GM12878 (cell line): ENCODE measurements around the gene STAB2. TPM values are rescaled to one million over a fixed set of nuclear protein-coding genes. Genes with fewer than 3 reads are reported as not detected.

ENCODE experiments used
- ATAC-seq: fragments of 200-7000 bp; cut with Tn5 transposase; 3 replicates; pipeline ENCODE4 v1.9.1; 2020; ENCODE audit warnings: mild to moderate bottlenecking, moderate library complexity
- BruUV-seq: library from RNA; stranded (reverse); fragments of 400-500 nt; replicated peaks from 2 replicates; lab custom pipeline; 2021; lab: Mats Ljungman, UMichigan
- CTCF ChIA-PET: fragments of 300-600 bp; sonication (Branson Sonifier 250); formaldehyde crosslinking; extraction: SDS; loops from one replicate; lab custom pipeline; 2021; ENCODE audit warnings: inconsistent platforms; lab: Yijun Ruan, JAX
- POLR2A ChIA-PET: fragments of 350-600 bp; formaldehyde crosslinking; extraction: SDS; loops from one replicate; lab custom pipeline; 2021; ENCODE audit warnings: inconsistent platforms; lab: Charles Lee
- RAD21 ChIA-PET: fragments of 300-600 bp; sonication (Branson Sonifier 250); formaldehyde crosslinking; loops from one replicate; lab custom pipeline; 2023; ENCODE audit warnings: antibody characterized with exemption; ENCODE audit not compliant: unreplicated experiment; lab: Charles Lee
- SMC1A ChIA-PET: fragments of 300-600 bp; sonication (Branson Sonifier 250); formaldehyde crosslinking; loops from one replicate; lab custom pipeline; 2023; ENCODE audit not compliant: unreplicated experiment, uncharacterized antibody; lab: Charles Lee
- DNase-seq: peaks from one replicate; pipeline ENCODE4 v3.0.0-alpha.2; 2011; ENCODE audit warnings: low read depth, low spot score
- FAIRE-seq: peaks from 3 replicates; lab custom pipeline; 2011; peaks lifted over from hg19 to GRCh38; lab: Jason Lieb, UNC
- H2AFZ ChIP-seq: 2 replicates; pipeline ENCODE4 v1.6.0; 2011; ENCODE audit warnings: low read depth, low read length, control low read depth; ENCODE audit not compliant: control insufficient read depth
- H3K27ac ChIP-seq: 2 replicates; pipeline ENCODE4 v1.5.1; 2011; ENCODE audit warnings: control low read depth; ENCODE audit not compliant: control insufficient read depth, insufficient read depth
- H3K27me3 ChIP-seq, 2 experiments: replicated peaks in 1 of 2; 2 replicates each; pipeline versions ENCODE4 v1.6.0 to v1.6.1; 2011; ENCODE audit warnings: low read length in 1 of 2; ENCODE audit not compliant: control insufficient read depth in 2 of 2, insufficient read depth in 2 of 2
- H3K36me3 ChIP-seq, 2 experiments: 2 replicates each; pipeline ENCODE4 v1.5.1; 2011; ENCODE audit warnings: low read length in 1 of 2; ENCODE audit not compliant: control insufficient read depth in 2 of 2, insufficient read depth in 2 of 2
- H3K4me1 ChIP-seq: 2 replicates; pipeline ENCODE4 v1.6.1; 2011; ENCODE audit warnings: mild to moderate bottlenecking, low read length, moderate library complexity, mixed read lengths; ENCODE audit not compliant: control insufficient read depth, insufficient read depth
- H3K4me2 ChIP-seq: 2 replicates; pipeline ENCODE4 v1.6.0; 2011; ENCODE audit warnings: control low read depth; ENCODE audit not compliant: control insufficient read depth, insufficient read depth
- H3K4me3 ChIP-seq: fragments of 200-600 bp; sonication (generic); 2 replicates; pipeline ENCODE4 v1.5.1; 2016
- H3K79me2 ChIP-seq: 2 replicates; pipeline ENCODE4 v1.6.0; 2011; ENCODE audit warnings: low read length; ENCODE audit not compliant: control insufficient read depth, insufficient read depth
- H3K9ac ChIP-seq: 2 replicates; pipeline ENCODE4 v1.8.0; 2011; ENCODE audit warnings: low read length, control low read depth, mixed read lengths; ENCODE audit not compliant: control insufficient read depth, insufficient read depth
- H3K9me3 ChIP-seq: replicated peaks from 3 replicates; pipeline ENCODE4 v1.5.1; 2011; ENCODE audit warnings: mild to moderate bottlenecking, low read length; ENCODE audit not compliant: control insufficient read depth, insufficient read depth
- H4K20me1 ChIP-seq: 2 replicates; pipeline ENCODE4 v1.6.0; 2011; ENCODE audit not compliant: control insufficient read depth, insufficient read depth
- CHD4 ChIP-seq: fragments of 200-600 bp; sonication (generic); IDR thresholded peaks from 2 replicates; pipeline ENCODE4 v1.6.1; 2016; ENCODE audit warnings: mild to moderate bottlenecking
- FOXK2 ChIP-seq: fragments of 450-650 bp; IDR thresholded peaks from 2 replicates; pipeline ENCODE4 v1.6.1; 2017; ENCODE audit warnings: mild to moderate bottlenecking, moderate library complexity
- MEF2B ChIP-seq: fragments of 450-650 bp; IDR thresholded peaks from 2 replicates; pipeline ENCODE4 v1.6.1; 2018; ENCODE audit warnings: mild to moderate bottlenecking, moderate library complexity; ENCODE audit not compliant: partially characterized antibody, poor library complexity, severe bottlenecking
- PML ChIP-seq: IDR thresholded peaks from 2 replicates; pipeline ENCODE4 v1.6.1; 2012; ENCODE audit warnings: low read length, inconsistent platforms
- RCOR1 ChIP-seq: conservative IDR thresholded peaks from 2 replicates; pipeline ENCODE4 v1.6.1; 2012; ENCODE audit warnings: low read depth, low read length, improper control_type of control experiment
- SIN3A ChIP-seq: IDR thresholded peaks from 2 replicates; pipeline ENCODE4 v1.6.1; 2012; ENCODE audit warnings: low read depth, low read length, improper control_type of control experiment
- TCF3 ChIP-seq: IDR thresholded peaks from 2 replicates; pipeline ENCODE4 v1.6.1; 2012; ENCODE audit warnings: low read depth, mild to moderate bottlenecking, low read length, borderline replicate concordance; ENCODE audit not compliant: insufficient read depth
- WGBS: methylation state at CpG from one replicate; pipeline ENCODE4 v1.1.6; 2016; ENCODE audit warnings: low lambda C conversion rate; ENCODE audit not compliant: insufficient replicate concordance, insufficient coverage; ENCODE audit errors: missing lambda C conversion rate; 5-methylcytosine and 5-hydroxymethylcytosine counted together
- in situ Hi-C: fragments of 300-500 bp; cut with MboI; formaldehyde crosslinking; loops from 9 replicates; pipeline ENCODE4 v1.14.3; 2018; ENCODE audit warnings: mixed read lengths
- intact Hi-C: fragments of 100-400 bp; cut with micrococcal nuclease; formaldehyde crosslinking; loops from one replicate; pipeline ENCODE4 v1.14.2; 2022; ENCODE audit not compliant: unreplicated experiment
- polyA plus RNA-seq, 11 experiments: library from polyadenylated mRNA; depleted of rRNA in 4 of 11; unstranded in 6 of 11; stranded (reverse) in 5 of 11; fragments of >200 nt; fragmentation: Nextera tagmentation in 4 of 11; fragmentation: Illumina TruSeq in 1 of 11; extraction: Ambion mirVana in 4 of 11; extraction: Trizol in 1 of 11; gene quantifications; 1 replicate in 1 of 11; 2 replicates in 10 of 11; pipeline versions ENCODE4 v1.2.1 to v1.2.3, GENCODE V29; 2011 to 2016; ENCODE audit warnings: inconsistent platforms in 2 of 11, missing spikeins in 2 of 11, low read depth in 1 of 11
- total RNA-seq, 4 experiments: library from RNA; depleted of rRNA in 3 of 4; stranded (reverse); fragments of >200 nt in 3 of 4; fragmentation: Illumina TruSeq in 1 of 4; extraction: Trizol in 1 of 4; gene quantifications; 2 replicates each; pipeline versions ENCODE4 v1.2.1 to v1.2.3, GENCODE V29; 2013 to 2021

Gene STAB2
- total and polyA plus RNA-seq, 10 of the 15 experiments (the other 5 are each of a cell fraction or from before 2014, with no cell fraction given), result 0.37 TPM; not detected in 9

- FAIRE-seq, result no peak
- no peaks in the 10 kb centered on the region for H3K36me3 ChIP-seq
- no TSS peak for BruUV-seq
- H3K9me3 ChIP-seq, result peaks cover 4% of the 10 kb centered on the region; the same call in 2 of the 3 replicates
- H2AFZ ChIP-seq, result no peak overlapping the region
- H3K4me2 ChIP-seq, result no peak overlapping the region
- no peaks in the 10 kb centered on the region for H4K20me1 ChIP-seq
- TF ChIP-seq TCF3 (no peak), PML (no peak), MEF2B (no peak)
- TF ChIP-seq, all 136 proteins: peak for 0
- POLR2A ChIA-PET, result no interaction called here
- CTCF ChIA-PET, result interaction anchor here (1.8 to 5.8 kb wide), 2 partner anchors 62 to 752 kb away, joined by 7 to 84 read pairs; no protein-coding TSS in a partner anchor
- 83% methylated on average over 4 of the region's 4 CpGs for WGBS
- Histone ChIP-seq H3K4me1 (no peaks in the 10 kb centered on the region), H3K9ac (no peak overlapping the region), H3K27me3 (no peaks in the 10 kb centered on the region; a peak in 1 of 4 replicates), H3K27ac (no peak overlapping the region), H3K79me2 (no peaks in the 10 kb centered on the region), H3K4me3 (no peak overlapping the region)
- DNase-seq (no peak), ATAC-seq (no peak)
- intact Hi-C loops, result no loop called here
- RAD21 ChIA-PET, result interaction anchor here (1.0 kb wide), 1 partner anchor 61 kb away, joined by 3 read pairs; no protein-coding TSS in a partner anchor
- SMC1A ChIA-PET, result interaction anchor here (1.9 kb wide), 1 partner anchor 86 kb away, joined by 6 read pairs; no protein-coding TSS in a partner anchor
- in situ Hi-C loops, result no loop called here
These were observed 48.3 kb downstream of the STAB2 start for GRCh38 chr12:103635419-103635818.

- Histone ChIP-seq H3K27ac (no peak overlapping the region), H3K4me3 (no peak overlapping the region), H3K9me3 (peaks cover 4% of the 10 kb centered on the region; the same call in 2 of the 3 replicates), H3K9ac (no peak overlapping the region), H3K4me2 (no peak overlapping the region), H3K79me2 (no peaks in the 10 kb centered on the region), H2AFZ (no peak overlapping the region), H4K20me1 (no peaks in the 10 kb centered on the region), H3K4me1 (peaks cover 4% of the 10 kb centered on the region; the same call in 1 of the 2 replicates), H3K36me3 (no peaks in the 10 kb centered on the region), H3K27me3 (no peaks in the 10 kb centered on the region; a peak in 1 of 4 replicates)
- no peak for DNase-seq
- TF ChIP-seq FOXK2 (no peak), RCOR1 (no peak), CHD4 (no peak), SIN3A (no peak)
- no peak for FAIRE-seq
- intact Hi-C loops (no loop called here), in situ Hi-C loops (no loop called here)
- 89% methylated on average over 7 of the region's 7 CpGs for WGBS
- ATAC-seq, result no peak
- no TSS peak for BruUV-seq
- ChIA-PET CTCF (no interaction called here), POLR2A (no interaction called here), SMC1A (no interaction called here), RAD21 (no interaction called here)
These were observed 49.9 kb downstream of the STAB2 start for GRCh38 chr12:103637021-103637420.
